Right lobe of liver (tissue), 6 donors: Measurements from ENCODE around the gene ZFYVE16. TPM values are rescaled to one million over a fixed set of nuclear protein-coding genes. Genes with fewer than 3 reads are reported as not detected.

Source experiments
- ATAC-seq, 4 donors: fragments of 200-7000 bp; cut with Tn5 transposase; one replicate each; pipeline ENCODE4 v1.9.1; 2020; ENCODE audit warnings: mild to moderate bottlenecking in 4 of 4, moderate library complexity in 4 of 4
- DNase-seq, 3 donors: peaks; one replicate each; pipeline ENCODE4 v3.0.0-alpha.2; 2020
- H3K27ac ChIP-seq, 3 donors: fragments of 200-600 bp; one replicate each; pipeline ENCODE4 v1.8.0; 2022
- H3K27me3 ChIP-seq, 2 donors: fragments of 200-600 bp; one replicate each; pipeline ENCODE4 v1.8.0; 2022
- H3K36me3 ChIP-seq, 4 donors: fragments of 200-600 bp; sonication (generic) in 1 of 4; one replicate each; pipeline versions ENCODE4 v1.5.1 to v1.8.0; 2017 to 2022; ENCODE audit warnings: control low read depth in 1 of 4
- H3K4me1 ChIP-seq, 4 donors: fragments of 200-600 bp; sonication (generic) in 1 of 4; one replicate each; pipeline versions ENCODE4 v1.5.1 to v1.8.0; 2017 to 2022; ENCODE audit warnings: control low read depth in 1 of 4
- H3K4me3 ChIP-seq, 3 donors: fragments of 200-600 bp; one replicate each; pipeline ENCODE4 v1.8.0; 2022
- H3K9me3 ChIP-seq, 4 donors: fragments of 200-600 bp; sonication (generic) in 1 of 4; one replicate each; pipeline versions ENCODE4 v1.5.1 to v1.8.0; 2017 to 2022; ENCODE audit warnings: control low read depth in 1 of 4
- POLR2A ChIP-seq: fragments of 450-650 bp; IDR thresholded peaks from one replicate; pipeline ENCODE4 v1.6.1; 2017; ENCODE audit warnings: antibody characterized with exemption, mild to moderate bottlenecking
- WGBS: methylation state at CpG from one replicate; pipeline ENCODE4 v1.1.6; 2018; ENCODE audit warnings: low coverage, low lambda C conversion rate; ENCODE audit not compliant: insufficient coverage; ENCODE audit errors: missing lambda C conversion rate; 5-methylcytosine and 5-hydroxymethylcytosine counted together
- intact Hi-C, 2 donors: fragments of 100-400 bp; cut with DNase I; formaldehyde crosslinking; loops; one replicate each; pipeline versions ENCODE4 v1.11.2 to v1.14.1; 2022
- total RNA-seq, 6 experiments: library from RNA; depleted of rRNA in 2 of 6; stranded (reverse); fragments of >200 nt in 2 of 6; fragmentation: NEBNext Ultra II Directional in 3 of 6; extraction: Animal tissue kit (Norgen Biotek cat#: 25700) in 3 of 6; gene quantifications; one replicate each; pipeline versions ENCODE4 v1.1.0 to v1.2.4, GENCODE V29; 2016 to 2023
- TF ChIP-seq, protein P1 (sequence below), 4 donors: fragments of 200-600 bp in 3 of 4; fragments of 450-650 bp in 1 of 4; IDR thresholded peaks; one replicate each; pipeline versions ENCODE4 v1.5.1 to v1.8.0; 2016 to 2022; ENCODE audit warnings: antibody characterized with exemption in 4 of 4, mild to moderate bottlenecking in 2 of 4
- donor health status: DM: no; HTN: yes; CAD: no.
- donor health status: DM: no; HTN: no; CAD: no.
- donor health status: DM: no; HTN: no; CAD: no.
- donor health status: DM: no; HTN: yes; CAD: no.
- donor health status: DM: no; HTN: yes; CAD: no.

Gene ZFYVE16
- total RNA-seq, 6 experiments from 2014 or later: 9.3 to 23.1 (median 14.0) TPM

- H3K27ac ChIP-seq: no peak overlapping the region
Observed at GRCh38 chr5:80503641-80504040, 95.8 kb downstream of the ZFYVE16 start.

DNA sequence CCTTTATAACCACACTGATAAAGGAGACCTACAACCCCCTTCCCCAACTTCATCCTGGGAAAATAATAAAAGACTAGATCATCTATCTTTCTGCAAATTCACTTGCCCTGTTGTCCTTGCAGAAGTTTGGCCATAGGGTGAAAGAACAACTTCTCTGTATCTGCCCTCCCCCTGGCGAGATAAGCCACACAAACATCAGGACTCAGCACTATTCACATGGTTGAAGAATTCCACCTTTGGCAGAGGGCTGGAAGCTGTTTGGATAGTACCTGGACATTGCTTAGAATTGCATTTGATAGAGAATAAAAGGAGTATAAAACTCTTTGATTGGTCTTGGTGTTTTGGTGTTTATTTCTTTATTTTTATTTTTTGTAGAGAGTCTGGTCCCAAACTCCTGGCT is 97.0 kb downstream of the ZFYVE16 start:
- H3K9me3 ChIP-seq: no peaks in the 10 kb centered on the region
- no peaks in the 10 kb centered on the region for H3K36me3 ChIP-seq
- no peak overlapping the region for H3K27ac ChIP-seq
- TF ChIP-seq, protein P1, sequence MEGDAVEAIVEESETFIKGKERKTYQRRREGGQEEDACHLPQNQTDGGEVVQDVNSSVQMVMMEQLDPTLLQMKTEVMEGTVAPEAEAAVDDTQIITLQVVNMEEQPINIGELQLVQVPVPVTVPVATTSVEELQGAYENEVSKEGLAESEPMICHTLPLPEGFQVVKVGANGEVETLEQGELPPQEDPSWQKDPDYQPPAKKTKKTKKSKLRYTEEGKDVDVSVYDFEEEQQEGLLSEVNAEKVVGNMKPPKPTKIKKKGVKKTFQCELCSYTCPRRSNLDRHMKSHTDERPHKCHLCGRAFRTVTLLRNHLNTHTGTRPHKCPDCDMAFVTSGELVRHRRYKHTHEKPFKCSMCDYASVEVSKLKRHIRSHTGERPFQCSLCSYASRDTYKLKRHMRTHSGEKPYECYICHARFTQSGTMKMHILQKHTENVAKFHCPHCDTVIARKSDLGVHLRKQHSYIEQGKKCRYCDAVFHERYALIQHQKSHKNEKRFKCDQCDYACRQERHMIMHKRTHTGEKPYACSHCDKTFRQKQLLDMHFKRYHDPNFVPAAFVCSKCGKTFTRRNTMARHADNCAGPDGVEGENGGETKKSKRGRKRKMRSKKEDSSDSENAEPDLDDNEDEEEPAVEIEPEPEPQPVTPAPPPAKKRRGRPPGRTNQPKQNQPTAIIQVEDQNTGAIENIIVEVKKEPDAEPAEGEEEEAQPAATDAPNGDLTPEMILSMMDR (IDR thresholded peaks at IDR 0.05): no peak
- no peak for TF ChIP-seq POLR2A
- ATAC-seq (peak in 3 of 4 donors; percentile 39 to 79 (median 54)), DNase-seq (no peak)
- intact Hi-C loops: no loop called here
- 9% methylated on average over 1 of the region's 1 CpG for WGBS
- H3K27me3 ChIP-seq: no peaks in the 10 kb centered on the region
- no peaks in the 10 kb centered on the region for H3K4me1 ChIP-seq
- H3K4me3 ChIP-seq: no peak overlapping the region

More at GRCh38 chr5:80503641-80504040, 95.8 kb downstream of the ZFYVE16 start:
- WGBS: 50% methylated on average over 1 of the region's 1 CpG
- Histone ChIP-seq H3K4me3 (no peak overlapping the region), H3K9me3 (no peaks in the 10 kb centered on the region), H3K27me3 (no peaks in the 10 kb centered on the region), H3K36me3 (no peaks in the 10 kb centered on the region), H3K4me1 (no peaks in the 10 kb centered on the region)
- intact Hi-C loops: no loop called here
- peak in 2 of 4 donors; percentile 23 to 30 for ATAC-seq
- TF ChIP-seq, protein P1 (IDR thresholded peaks at IDR 0.05): no peak
- no peak for TF ChIP-seq POLR2A
- no peak for DNase-seq

DNA sequence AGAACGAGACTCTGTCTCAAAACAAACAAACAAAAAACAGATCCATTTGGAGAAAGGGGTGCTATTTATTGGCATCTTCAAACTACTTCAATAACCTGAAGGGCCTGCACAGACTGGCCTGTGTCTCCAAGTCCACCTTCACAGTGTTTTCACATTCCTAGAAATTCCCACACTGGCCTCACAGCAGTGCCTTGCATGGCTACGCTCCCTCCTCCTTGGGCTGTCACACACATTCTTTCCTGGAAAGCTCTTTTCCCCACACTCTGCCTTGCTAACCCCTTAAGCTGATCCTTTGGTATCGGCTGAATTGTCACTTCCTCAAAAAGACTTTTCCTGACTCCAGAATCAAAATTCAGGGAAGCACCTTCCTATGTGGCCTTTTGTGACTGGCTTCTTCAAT is 99.8 kb downstream of the ZFYVE16 start:
- intact Hi-C loops: no loop called here
- Histone ChIP-seq H3K4me3 (no peak overlapping the region), H3K27me3 (no peaks in the 10 kb centered on the region), H3K9me3 (no peaks in the 10 kb centered on the region), H3K4me1 (no peaks in the 10 kb centered on the region), H3K36me3 (no peaks in the 10 kb centered on the region), H3K27ac (no peak overlapping the region)
- no peak for DNase-seq
- no peak for ATAC-seq
- WGBS: 90% methylated on average over 2 of the region's 3 CpGs
- no peak for TF ChIP-seq POLR2A
- TF ChIP-seq, protein P1 (IDR thresholded peaks at IDR 0.05): no peak

DNA sequence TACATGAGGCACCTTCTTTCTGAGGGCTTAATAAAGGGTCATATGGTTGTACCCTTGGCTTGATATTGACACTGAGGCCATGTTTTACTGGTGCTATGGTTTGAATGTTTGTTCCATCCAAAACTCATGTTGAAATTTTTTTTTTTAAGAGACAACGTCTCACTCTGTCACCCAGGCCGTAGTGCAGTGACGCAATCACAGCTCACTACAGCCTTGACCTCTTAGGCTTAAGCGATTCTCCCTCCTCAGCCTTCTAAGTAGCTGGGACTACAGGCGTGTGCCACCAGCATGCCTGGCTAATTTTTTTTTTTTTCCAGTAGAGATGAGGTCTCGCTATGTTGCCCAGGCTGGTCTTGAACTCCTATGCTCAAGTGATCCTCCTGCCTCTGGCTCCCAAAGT is 101.0 kb downstream of the ZFYVE16 start:
- intact Hi-C loops: no loop called here
- Histone ChIP-seq H3K4me3 (no peak overlapping the region), H3K27ac (no peak overlapping the region), H3K27me3 (no peaks in the 10 kb centered on the region), H3K9me3 (no peaks in the 10 kb centered on the region), H3K4me1 (no peaks in the 10 kb centered on the region), H3K36me3 (no peaks in the 10 kb centered on the region)
- ATAC-seq: no peak
- no peak for DNase-seq
- no peak for TF ChIP-seq POLR2A
- TF ChIP-seq, protein P1 (IDR thresholded peaks at IDR 0.05): no peak
- WGBS: 71% methylated on average over 6 of the region's 6 CpGs

- 89% methylated on average over 4 of the region's 4 CpGs for WGBS
Observed at GRCh38 chr5:80509362-80509761, 101.5 kb downstream of the ZFYVE16 start.

More at GRCh38 chr5:80509362-80509761, 101.5 kb downstream of the ZFYVE16 start:
- no peak overlapping the region for H3K4me3 ChIP-seq
- TF ChIP-seq POLR2A: no peak
- TF ChIP-seq, protein P1 (IDR thresholded peaks at IDR 0.05): no peak
- no peaks in the 10 kb centered on the region for H3K9me3 ChIP-seq
- no peaks in the 10 kb centered on the region for H3K4me1 ChIP-seq
- H3K36me3 ChIP-seq: no peaks in the 10 kb centered on the region
- intact Hi-C loops: no loop called here
- ATAC-seq (no peak), DNase-seq (no peak)
- no peaks in the 10 kb centered on the region for H3K27me3 ChIP-seq
- no peak overlapping the region for H3K27ac ChIP-seq
